Daoy (cell line): ENCODE measurements around the gene NES. TPM values are rescaled to one million over a fixed set of nuclear protein-coding genes. Genes with fewer than 3 reads are reported as not detected.

Experiments
- DNase-seq: peaks from one replicate; pipeline ENCODE4 v3.0.0-alpha.2; 2015; ENCODE audit warnings: low read depth
- total RNA-seq: library from RNA; depleted of rRNA; stranded (reverse); fragments of >200 nt; shearing (Covaris generic); gene quantifications from 2 replicates; pipeline ENCODE4 v1.2.3, GENCODE V29; 2014

Gene NES
- total RNA-seq, 1 experiment from 2014 or later: 0.51 TPM

DNA sequence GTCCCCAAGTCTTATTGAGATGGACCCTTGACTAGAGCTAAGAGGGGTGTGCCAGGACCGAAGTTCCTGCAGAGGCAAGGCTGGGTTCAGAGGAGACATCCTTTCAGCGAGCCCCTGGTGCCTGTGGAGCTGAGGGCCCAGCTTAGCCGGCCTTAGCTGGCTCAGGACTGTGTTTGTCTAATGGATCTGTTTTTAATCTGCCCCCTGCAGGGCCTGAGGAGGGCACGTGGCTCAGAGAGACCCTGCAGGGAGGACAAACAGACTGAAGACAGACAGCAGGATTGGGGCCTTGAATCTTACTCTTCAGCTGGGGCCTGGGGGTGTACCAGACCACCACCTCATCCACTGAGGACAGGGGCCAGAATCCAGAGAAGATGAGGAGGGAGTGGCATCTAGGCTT is 26.5 kb upstream of the NES start:
- DNase-seq: no peak

GRCh38 chr1:156703336-156703735 is 26.1 kb upstream of the NES start:
- DNase-seq: no peak

- DNase-seq: no peak
Observed at GRCh38 chr1:156700736-156701531, 23.7 kb upstream of the NES start.

DNA sequence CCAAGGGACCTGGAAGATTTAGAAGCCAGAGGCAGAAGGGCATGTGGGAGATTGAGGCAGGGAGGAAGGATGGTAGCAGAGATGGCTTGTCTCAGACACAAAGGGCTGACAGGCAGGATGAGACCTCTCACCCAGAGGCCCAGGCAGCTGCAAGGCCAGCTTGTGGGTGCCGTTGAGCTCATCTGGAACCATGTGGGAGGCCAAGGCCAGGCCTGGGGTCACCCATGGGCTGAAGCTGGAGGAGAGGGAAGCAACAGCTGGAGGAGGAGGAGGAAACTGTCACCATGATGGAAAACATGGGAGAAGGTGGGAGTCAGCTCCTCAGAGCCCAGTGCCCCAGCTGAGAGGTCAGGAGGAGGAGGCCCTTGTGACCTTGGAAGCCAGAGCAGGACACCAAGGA is 21.8 kb upstream of the NES start:
- no peak for DNase-seq

DNA sequence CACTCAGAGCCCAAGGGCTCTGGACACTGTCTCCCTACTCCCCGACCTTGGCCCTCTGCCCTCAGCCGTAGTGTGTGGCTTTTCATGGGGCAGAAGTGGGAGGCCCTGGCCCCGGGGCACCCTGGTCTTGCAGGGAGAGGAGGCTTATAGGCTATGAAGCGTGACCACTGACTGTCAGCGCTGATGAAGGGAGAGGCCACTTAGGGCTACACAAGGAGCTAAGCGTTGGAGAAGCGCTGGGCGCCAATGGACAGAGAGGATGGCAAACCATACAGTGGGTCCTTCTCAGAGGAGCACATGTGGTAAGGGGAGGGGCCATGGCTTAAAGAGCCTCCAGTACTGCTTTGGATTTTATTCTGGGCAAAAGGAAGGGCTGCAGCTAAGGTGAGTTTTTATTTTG is 20.3 kb upstream of the NES start:
- DNase-seq: no peak

GRCh38 chr1:156696755-156697154 is 19.5 kb upstream of the NES start:
- no peak for DNase-seq

DNA sequence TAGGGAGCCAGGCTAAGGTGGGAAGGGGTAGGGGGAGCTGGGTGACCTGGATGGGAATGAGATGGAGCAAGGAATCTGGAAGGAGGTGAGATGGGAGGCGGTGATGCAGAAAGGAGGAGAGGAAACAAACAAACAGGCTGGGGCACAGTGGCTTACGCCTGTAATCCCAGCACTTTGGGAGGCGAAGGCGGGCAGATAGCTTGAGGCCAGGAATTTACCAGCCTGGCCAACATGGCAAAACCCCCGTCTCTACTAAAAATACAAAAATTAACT is 17.4 kb upstream of the NES start:
- no peak for DNase-seq

DNA sequence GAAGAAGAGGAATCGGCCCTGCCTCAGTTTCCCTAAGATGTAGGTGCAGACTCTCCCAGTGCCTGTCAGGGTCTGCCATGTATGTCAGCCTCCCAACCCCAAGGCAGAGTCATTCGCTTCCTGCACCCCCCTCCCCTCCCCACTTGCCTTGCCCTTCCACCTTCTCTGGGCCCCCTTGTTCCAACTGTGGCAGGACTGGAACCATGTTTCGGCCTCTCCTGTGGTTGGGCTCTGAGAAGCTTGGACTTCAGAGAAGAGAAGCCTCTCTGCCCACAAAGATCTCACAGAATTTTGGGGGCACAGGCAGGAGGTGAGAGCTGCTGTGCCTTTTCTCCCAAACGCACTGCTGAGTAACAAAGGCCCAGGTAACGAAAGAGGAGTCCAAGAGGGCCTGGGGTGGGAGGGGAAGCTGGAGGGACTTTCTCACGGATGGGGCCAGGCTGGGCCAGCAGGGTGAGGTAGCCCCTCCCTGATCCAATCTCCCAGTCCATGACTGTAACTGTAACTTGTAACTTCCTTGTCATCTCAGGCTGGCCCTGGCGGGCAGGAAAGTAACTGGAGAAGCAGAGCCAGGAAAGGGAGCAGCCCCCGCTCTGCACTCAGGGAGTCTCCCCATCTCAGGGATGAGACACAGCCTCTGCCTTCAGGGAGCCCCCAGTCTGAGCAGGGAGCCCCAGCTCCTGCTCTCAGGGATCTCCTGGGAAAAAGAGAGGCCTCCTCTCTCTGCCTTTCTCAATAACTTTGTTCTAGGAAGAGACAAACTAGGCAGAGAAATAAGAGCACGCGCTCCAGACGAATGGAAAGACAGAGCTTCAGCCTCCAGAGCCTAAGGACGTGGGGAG is 16.9 kb upstream of the NES start:
- peak; percentile 46 for DNase-seq

- no peak for DNase-seq
Observed at GRCh38 chr1:156692925-156693847, 16.0 kb upstream of the NES start.

GRCh38 chr1:156692441-156692924 is 15.3 kb upstream of the NES start:
- no peak for DNase-seq

- DNase-seq: peak; percentile 77
Observed at GRCh38 chr1:156691665-156692440, 14.6 kb upstream of the NES start.

DNA sequence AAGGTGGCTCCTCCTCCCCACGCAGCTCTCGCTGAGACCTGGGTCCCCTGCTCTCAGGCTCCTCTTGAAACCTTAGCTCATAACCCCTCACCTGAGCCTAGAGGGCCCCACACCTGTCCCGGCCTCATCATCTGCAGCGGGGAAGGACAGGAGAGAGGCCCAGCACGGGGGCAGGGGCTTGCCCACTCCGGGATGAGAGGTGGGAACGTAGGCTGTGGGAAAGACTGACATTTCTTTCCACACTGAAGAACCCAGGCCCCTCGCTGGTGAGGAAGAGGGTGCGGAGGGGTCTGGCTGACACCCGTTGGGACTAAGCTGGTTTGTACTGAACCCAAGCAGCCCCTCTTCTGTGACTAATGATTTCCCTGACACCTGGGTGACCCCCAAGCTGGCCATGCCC is 14.0 kb upstream of the NES start:
- no peak for DNase-seq

DNA sequence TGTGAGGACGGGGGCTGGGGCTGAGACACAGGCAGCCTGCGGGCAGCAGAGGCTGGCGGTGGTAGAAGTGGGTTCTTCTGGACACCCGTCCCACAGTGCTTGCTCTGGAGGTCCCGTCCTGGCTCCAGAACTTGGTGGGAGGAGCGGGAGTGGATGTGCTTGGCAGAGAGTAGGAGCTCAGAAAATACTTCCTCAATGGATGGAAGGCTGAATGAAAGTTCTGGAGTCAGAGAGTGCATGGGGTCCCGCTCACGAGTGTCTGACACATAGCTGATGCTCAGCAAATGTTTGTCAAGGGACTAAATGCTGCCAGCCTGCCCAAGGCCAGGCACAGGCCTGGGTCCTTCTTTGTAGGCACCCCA is 13.4 kb upstream of the NES start:
- DNase-seq: no peak

DNA sequence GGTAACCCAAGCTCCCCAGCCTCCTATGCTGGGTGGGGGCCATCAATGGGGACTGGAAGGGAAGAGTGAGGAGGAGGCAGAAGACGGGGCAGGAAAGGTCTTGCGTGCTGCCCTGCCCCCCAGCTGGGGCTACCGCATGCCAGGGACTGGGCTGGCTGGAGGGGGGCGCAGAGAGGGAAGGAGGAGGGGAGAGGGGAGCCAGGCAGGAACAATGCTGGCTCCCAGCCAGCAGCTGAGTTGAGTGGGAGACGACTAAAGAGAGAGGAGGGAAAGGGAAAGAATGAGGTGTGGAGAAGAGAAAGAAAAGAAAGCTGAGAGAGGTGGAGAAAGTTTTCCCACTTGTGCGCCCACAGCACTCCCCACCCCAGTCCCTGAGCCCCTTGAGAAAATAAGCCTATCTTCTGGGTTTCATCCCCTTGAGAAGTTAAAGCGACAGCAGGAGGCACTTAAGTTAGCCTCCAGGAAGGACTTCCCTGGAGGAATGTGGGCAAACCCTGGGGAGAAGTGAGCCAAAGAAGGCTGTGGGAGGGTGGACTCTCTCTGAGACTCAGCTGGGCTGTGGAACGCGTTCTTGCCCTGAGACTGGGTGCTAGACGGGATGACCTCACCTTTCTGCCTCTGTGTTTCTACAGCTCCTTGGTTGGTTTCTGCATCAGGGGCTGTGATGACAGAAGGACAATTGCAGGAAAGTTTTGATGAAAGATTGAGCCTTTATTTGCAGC is 12.9 kb upstream of the NES start:
- DNase-seq: peak; percentile 38

DNA sequence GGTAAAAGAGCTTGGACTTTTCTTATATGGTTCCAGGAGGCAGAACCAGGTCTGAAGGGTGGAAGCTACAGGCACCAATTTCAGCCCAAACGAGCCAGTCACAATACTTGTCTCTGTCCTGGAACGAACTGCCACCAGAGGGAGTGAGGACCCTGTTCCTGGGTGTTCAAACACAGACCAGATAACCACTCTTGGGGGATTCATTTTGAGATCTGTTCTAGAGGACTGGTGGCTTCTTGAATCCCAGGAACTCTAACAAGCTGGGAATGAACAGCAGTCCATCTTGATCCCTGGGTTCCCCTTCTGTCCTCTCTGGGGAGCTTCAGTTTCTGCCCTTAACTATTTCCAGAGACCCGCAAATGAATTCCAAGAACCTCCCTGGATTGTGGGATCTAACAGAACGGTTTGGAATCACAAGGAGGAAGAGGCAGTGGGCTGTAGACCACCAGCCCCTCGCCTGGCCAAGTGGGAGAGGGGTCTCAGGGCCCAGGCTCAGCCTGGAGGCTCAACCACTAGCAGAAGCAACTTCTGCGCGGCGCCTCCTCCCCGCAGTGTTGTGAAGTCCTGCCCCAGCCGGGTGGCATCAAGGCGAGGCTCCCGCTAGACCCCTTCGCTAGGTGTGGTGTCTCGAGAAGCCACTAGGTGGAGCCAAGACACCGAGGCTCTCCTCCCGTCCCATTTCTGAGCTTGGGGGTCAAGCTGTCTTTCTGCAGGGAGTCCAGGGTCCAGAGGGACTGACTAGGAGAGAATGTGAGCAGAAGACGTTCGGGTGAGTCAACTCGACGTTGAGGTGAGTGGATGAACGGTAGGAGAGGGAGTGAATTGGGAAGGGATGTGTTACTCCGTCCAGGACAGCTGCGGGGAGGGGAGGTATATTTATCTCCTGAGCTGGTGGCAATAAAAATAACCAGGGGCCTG is 12.1 kb upstream of the NES start:
- peak; percentile 90 for DNase-seq

DNA sequence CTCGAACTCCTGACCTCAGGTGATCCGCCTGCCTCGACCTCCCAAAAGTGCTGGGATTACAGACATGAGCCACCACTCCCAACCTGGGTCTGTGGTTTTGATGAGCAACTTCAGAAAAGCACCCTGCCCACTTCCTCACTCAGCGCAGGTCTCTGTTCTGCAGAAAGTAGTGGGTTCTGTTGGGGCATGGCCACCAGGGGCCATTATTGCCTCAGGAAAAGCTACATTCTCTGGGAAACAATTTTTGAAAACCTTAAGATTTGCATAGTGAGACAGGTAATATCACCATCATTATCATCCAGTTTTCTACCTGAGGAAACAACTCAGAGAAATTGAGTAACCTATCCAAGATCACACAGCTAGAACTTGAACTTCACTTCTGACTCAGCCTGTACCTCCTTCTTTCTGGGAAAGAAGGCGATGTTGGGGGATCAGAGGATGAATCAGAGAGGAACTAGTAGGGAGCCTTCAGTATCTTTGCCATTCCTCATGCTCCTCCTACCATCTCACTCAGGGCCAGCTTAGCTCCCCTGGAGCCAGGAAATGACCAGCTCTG is 7.1 kb upstream of the NES start:
- peak; percentile 72 for DNase-seq

DNA sequence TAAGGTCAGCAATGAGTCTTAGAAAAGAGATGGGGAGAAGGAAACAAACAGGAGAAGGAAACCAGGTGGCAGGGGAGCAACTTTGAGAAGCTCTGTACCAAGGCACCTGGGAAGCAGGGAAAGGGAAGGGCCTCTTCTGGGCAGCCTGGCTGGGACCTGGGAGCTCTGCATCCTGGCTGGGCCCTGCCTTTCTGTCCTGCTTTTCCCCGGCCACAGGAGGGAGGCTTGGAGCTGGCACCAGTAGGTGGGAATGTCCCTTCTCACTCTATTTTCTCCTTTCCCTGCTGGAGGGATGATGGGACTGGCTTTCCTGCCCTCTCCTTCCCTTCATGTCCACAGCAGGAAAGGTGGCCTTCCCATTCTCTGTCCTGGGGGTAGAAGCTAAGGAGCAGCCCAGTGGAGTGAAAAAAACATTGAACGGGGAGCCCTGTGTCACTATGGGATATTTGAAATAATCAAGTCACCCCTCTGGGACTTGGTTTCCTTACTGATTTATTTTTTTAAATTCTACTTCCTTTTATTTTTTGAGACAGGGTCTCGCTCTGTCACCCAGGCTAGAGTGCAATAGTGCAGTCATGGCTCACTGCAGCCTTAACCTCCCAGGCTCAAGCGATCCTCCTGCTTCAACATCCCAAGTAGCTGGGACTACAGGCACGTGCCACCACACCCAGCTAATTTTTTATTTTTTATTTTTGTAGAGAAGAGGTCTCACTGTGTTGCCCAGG is 5.1 kb upstream of the NES start:
- DNase-seq: no peak

DNA sequence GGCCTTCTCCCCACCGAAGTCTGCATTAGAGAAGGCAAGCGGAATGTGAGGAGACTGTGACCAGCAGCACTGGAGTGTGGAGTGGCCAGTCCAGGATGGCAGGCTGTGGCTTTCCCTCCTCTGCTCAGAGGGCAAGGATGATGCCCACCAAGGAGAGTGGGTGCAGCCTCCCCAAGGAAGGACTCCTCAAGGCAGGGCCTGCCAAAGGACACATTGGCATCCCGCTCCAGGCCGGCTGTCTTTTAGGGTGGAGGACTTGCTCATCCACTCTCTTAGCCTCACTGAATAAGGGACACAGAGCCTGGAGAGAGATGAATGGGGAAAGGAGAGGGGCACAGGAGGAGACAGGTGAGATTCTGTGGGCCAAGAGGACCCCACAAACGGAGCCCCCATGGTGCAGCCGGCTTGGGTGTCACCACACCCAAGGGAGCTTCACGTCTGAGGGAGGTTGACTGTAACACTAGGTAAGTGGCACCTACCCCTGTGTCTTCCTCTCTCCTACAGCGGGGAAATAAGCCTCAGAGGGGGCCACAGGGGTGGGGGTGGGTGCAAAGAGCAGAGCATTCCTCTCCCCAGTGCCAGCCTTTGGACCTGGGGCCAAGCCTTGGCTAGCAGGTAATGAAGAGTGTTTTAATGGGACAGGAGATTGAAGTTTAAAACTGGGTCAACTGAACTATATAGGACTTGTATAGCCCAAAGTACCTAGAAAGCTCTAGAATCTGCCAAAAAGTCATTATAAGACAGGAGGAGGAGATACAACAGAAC is 4.2 kb upstream of the NES start:
- no peak for DNase-seq
